HEK293T (cell line): ENCODE results near the gene SEPTIN1.

ENCODE experiments used
- ARNT ChIP-seq: fragments of 450-650 bp; IDR thresholded peaks from 2 replicates; pipeline ENCODE4 v1.6.1; 2017; ENCODE audit warnings: mild to moderate bottlenecking
- BHLHE40 ChIP-seq: fragments of 450-650 bp; IDR thresholded peaks from 2 replicates; pipeline ENCODE4 v1.6.1; 2016; ENCODE audit warnings: mild to moderate bottlenecking, moderate library complexity, borderline replicate concordance
- ELF4 ChIP-seq: fragments of 450-650 bp; IDR thresholded peaks from 2 replicates; pipeline ENCODE4 v1.6.1; 2017; ENCODE audit warnings: antibody characterized with exemption
- FOXA1 ChIP-seq: fragments of 450-650 bp; IDR thresholded peaks from 2 replicates; pipeline ENCODE4 v1.6.1; 2016; ENCODE audit warnings: mild to moderate bottlenecking
- FOXK2 ChIP-seq: fragments of 450-650 bp; IDR thresholded peaks from 2 replicates; pipeline ENCODE4 v1.6.1; 2016; ENCODE audit warnings: mild to moderate bottlenecking
- FOXM1 ChIP-seq: fragments of 450-650 bp; IDR thresholded peaks from 2 replicates; pipeline ENCODE4 v1.6.1; 2017; ENCODE audit warnings: mild to moderate bottlenecking, borderline replicate concordance
- HDGF ChIP-seq: fragments of 450-650 bp; IDR thresholded peaks from 2 replicates; pipeline ENCODE4 v1.6.1; 2017; ENCODE audit warnings: antibody characterized with exemption, borderline replicate concordance
- LEF1 ChIP-seq: fragments of 450-650 bp; IDR thresholded peaks from 2 replicates; pipeline ENCODE4 v1.6.1; 2017; ENCODE audit warnings: mild to moderate bottlenecking, borderline replicate concordance
- NFRKB ChIP-seq: fragments of 450-650 bp; IDR thresholded peaks from 2 replicates; pipeline ENCODE4 v1.6.1; 2016; ENCODE audit warnings: mild to moderate bottlenecking, moderate library complexity
- SP1 ChIP-seq: fragments of 450-650 bp; IDR thresholded peaks from 2 replicates; pipeline ENCODE4 v1.6.1; 2017
- TARDBP ChIP-seq: fragments of 450-650 bp; IDR thresholded peaks from 2 replicates; pipeline ENCODE4 v1.6.1; 2016
- ZNF384 ChIP-seq: fragments of 450-650 bp; IDR thresholded peaks from 2 replicates; pipeline ENCODE4 v1.6.1; 2016
- TF ChIP-seq, protein P1 (sequence below): fragments of 450-650 bp; IDR thresholded peaks from 2 replicates; pipeline ENCODE4 v1.6.1; 2016

DNA sequence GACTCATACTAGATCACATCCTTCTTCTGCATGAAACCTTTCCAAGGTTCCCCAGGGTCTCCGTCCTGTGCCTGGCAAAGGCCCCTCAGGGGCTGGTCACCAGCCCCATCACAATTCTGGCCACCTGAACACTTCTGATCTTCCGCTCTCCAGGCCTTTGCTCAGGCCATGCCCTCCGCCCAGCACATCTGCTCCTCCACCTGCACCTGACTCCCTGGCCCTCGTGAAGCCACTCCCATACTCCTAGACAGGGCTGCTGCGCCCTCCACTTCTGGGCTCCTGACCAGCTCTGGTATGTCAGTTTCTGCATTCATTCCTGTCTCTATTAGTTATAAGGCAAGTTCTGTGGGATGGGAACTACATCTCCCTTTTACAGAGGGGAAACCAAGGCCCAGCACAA, 9.6 kb downstream of the SEPTIN1 start:
- TF ChIP-seq FOXK2, result no peak
- no peak for TF ChIP-seq ZNF384
- TF ChIP-seq BHLHE40, result no peak
- TF ChIP-seq FOXA1, result no peak
- TF ChIP-seq SP1, result no peak
- TF ChIP-seq TARDBP, result no peak
- TF ChIP-seq, protein P1, sequence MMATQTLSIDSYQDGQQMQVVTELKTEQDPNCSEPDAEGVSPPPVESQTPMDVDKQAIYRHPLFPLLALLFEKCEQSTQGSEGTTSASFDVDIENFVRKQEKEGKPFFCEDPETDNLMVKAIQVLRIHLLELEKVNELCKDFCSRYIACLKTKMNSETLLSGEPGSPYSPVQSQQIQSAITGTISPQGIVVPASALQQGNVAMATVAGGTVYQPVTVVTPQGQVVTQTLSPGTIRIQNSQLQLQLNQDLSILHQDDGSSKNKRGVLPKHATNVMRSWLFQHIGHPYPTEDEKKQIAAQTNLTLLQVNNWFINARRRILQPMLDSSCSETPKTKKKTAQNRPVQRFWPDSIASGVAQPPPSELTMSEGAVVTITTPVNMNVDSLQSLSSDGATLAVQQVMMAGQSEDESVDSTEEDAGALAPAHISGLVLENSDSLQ, result no peak
- no peak for TF ChIP-seq ARNT
- TF ChIP-seq LEF1, result no peak
- no peak for TF ChIP-seq ELF4
- TF ChIP-seq HDGF, result no peak
- no peak for TF ChIP-seq FOXM1
- TF ChIP-seq NFRKB, result no peak
